ENCODE measurements around the gene MAP4K5.
"Not testable (repeated sequence)": the region's sequence is repeated elsewhere in the genome, so short reads cannot be mapped to it uniquely, and the experiment has no call there.

Gene MAP4K5

DNA sequence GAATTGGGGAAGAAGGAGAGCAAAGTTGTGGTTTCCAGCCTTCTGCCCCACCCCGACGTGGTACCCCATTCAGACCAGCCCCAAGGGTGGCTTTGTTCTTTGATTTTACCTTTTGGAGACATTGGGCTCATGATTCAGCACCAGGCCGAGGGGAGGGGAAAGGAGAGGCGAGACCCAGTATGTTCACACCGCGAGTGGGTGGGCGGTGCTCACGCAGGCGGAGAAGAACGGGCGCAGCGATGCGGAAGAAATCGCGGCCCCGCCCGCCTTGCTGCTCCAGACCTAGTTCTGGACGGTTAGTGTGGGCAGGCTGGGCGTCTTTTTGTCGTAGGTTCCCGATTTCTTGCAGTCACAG, 28.5 kb upstream of the MAP4K5 start:
- H3K4me3 ChIP-seq (ENCODE audit: low read depth, low read length) = peak overlapping the region; percentile 34
- TF ChIP-seq, protein P1, sequence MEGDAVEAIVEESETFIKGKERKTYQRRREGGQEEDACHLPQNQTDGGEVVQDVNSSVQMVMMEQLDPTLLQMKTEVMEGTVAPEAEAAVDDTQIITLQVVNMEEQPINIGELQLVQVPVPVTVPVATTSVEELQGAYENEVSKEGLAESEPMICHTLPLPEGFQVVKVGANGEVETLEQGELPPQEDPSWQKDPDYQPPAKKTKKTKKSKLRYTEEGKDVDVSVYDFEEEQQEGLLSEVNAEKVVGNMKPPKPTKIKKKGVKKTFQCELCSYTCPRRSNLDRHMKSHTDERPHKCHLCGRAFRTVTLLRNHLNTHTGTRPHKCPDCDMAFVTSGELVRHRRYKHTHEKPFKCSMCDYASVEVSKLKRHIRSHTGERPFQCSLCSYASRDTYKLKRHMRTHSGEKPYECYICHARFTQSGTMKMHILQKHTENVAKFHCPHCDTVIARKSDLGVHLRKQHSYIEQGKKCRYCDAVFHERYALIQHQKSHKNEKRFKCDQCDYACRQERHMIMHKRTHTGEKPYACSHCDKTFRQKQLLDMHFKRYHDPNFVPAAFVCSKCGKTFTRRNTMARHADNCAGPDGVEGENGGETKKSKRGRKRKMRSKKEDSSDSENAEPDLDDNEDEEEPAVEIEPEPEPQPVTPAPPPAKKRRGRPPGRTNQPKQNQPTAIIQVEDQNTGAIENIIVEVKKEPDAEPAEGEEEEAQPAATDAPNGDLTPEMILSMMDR (IDR thresholded peaks at IDR 0.05; ENCODE audit: borderline replicate concordance, insufficient read depth, low read depth, low read length) = no peak

DNA sequence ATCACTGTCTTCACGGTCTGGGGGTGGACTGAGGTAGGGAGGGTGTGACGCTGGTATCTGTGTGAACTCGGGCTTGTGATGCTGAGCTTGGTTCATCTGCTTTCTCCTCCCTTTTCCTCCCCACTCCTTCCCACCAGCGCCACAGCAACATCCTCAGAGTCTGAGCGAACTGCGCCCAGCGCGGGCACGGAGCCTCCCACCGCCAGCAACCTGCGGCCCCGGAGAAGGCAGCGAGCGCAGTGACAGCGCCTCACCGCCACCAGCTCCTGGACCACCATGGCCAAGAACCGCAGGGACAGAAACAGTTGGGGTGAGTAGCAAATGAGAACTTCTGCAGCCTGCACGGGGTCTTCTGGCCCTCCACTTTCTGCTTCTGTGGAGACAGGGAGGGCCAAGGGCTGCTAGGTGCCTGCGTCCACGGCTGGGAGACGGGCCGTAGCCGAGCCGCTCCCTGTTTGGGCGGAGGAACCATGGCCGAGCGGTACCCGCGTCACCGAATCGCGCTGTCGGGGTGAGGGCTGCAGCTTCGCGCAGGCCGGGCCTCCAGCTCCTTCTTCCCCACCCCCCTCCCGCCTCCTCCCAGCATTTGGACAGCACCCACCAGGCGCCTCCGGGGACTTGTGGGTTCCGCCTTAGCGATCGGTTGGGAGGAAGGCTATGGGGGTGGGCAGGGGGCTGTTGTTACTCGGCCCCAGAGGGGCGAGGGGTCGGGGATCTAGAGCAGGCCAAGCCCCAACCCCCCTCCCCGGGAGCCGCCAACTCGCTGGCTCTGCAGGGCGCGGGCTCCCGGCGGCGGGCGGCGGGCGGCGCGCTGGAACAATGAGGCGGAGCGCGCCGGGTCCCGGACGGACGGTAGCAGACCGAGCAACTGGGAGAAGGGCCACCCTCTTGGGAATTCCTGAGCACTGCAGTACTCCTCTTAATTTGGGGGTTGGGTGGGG, 27.9 kb upstream of the MAP4K5 start, which contains the start of gene ATL1:
Gene ATL1 (plus strand): TSS at position 156 of the 941 bp plus-strand sequence. CDS start 121 bp downstream, at position 277.
- TF ChIP-seq, protein P1 (IDR thresholded peaks at IDR 0.05; ENCODE audit: borderline replicate concordance, insufficient read depth, low read depth, low read length) = no peak
- peak within 1 kb of the TSS; percentile 34 for H3K4me3 ChIP-seq (ENCODE audit: low read depth, low read length)

- not testable (repeated sequence) for H3K4me3 ChIP-seq (ENCODE audit: low read depth, low read length)
Measured at GRCh38 chr14:50552796-50553195, 20.4 kb upstream of the MAP4K5 start.

DNA sequence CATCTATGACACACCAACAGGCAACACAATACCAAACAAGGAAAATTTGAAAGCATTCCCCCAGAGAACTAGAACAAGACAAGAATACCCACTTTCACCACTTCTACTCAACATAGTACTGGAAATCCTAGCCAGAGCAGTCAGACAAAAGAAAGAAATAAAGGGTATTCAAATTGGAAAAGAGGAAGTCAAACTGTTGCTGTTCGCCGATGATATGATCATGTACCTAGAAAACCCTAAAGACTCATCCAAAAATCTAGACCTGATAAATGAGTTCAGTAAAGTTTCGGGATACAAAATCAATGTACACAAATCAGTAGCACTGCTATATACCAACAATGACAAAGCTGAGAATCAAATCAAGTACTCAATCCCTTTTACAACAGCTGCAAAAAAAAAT, 19.5 kb upstream of the MAP4K5 start:
- no peak overlapping the region for H3K4me3 ChIP-seq (ENCODE audit: low read depth, low read length)
- TF ChIP-seq, protein P1 (IDR thresholded peaks at IDR 0.05; ENCODE audit: borderline replicate concordance, insufficient read depth, low read depth, low read length) = no peak

- TF ChIP-seq, protein P1 (IDR thresholded peaks at IDR 0.05; ENCODE audit: borderline replicate concordance, insufficient read depth, low read depth, low read length) = no peak
- H3K4me3 ChIP-seq (ENCODE audit: low read depth, low read length) = no peak overlapping the region
Measured at GRCh38 chr14:50550294-50550693, 17.9 kb upstream of the MAP4K5 start.

DNA sequence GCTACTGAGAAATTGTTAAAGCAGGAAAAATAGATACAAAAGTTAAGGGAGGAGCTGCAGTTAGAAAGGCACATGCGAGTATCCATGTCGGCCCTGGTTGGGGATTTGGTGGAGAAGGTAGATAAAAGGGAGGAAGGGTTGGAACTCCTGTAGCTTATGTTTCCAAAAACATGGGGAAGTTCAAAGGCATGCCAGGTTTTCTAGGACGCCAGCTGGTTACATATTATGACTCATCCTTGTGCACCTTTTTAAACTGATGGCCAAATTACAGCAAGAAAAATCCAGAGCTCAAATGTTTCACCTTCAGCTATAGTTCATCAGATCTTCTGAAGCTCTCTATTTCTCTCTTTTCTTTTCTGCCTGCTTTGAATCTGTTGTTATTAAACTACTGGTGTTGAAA, 13.2 kb upstream of the MAP4K5 start:
- TF ChIP-seq, protein P1 (IDR thresholded peaks at IDR 0.05; ENCODE audit: borderline replicate concordance, insufficient read depth, low read depth, low read length) = no peak
- H3K4me3 ChIP-seq (ENCODE audit: low read depth, low read length) = no peak overlapping the region

DNA sequence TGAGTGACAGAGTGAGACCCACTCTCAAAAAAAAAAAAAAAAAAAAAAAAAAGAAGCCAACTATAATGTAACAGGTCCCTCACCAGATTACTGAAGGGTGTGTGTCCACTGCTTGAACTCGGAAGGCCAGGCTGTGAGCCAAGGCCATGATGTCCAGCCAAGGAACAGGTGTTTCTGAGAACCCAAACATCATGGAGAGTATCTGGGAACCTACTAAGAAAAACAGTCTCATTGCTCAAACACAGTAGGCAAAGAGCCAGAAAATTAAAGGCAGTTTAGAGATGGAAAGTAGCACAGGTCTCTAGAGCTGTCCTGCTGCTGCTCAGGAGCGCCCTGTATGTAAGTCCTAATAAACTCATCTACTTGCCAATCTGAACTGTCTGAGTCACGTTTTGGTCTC, 12.5 kb upstream of the MAP4K5 start:
- TF ChIP-seq, protein P1 (IDR thresholded peaks at IDR 0.05; ENCODE audit: borderline replicate concordance, insufficient read depth, low read depth, low read length) = no peak
- H3K4me3 ChIP-seq (ENCODE audit: low read depth, low read length) = no peak overlapping the region

Measured in GM12875 (cell line).